ENCODE results near the gene DOCK1.

DOCK1 gene

DNA sequence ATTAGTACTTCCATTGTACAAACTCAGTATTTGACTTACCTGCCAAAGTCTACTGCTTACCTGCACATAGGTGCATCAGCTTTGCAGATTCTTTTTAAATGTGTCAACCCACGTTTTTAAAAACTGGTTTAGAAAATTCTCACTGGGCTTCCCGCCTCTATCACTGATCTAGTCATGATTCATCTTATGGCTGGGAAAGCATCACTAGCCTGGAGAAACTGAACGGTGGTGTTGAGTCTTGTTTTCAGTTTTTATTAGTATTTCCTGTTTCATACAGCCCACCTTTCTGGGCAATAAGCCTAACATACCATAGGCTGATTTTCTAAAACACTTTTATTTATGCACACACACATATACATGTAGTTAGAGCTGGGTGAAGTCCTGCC lies 19.7 kb downstream of the DOCK1 start:
- no peak overlapping the region for H3K4me3 ChIP-seq (ENCODE audit: low read depth, low read length)
- no peaks in the 10 kb centered on the region for H3K27me3 ChIP-seq (ENCODE audit: control insufficient read depth, insufficient read depth, low read length)
- no peak overlapping the region for H3K27ac ChIP-seq (ENCODE audit: low read depth, low read length)
- H3K4me1 ChIP-seq (ENCODE audit: control insufficient read depth, insufficient read depth, low read length): no peaks in the 10 kb centered on the region
- H3K9me3 ChIP-seq (ENCODE audit: control insufficient read depth, insufficient read depth, low read length): no peaks in the 10 kb centered on the region
- H3K36me3 ChIP-seq (ENCODE audit: control insufficient read depth, insufficient read depth, low read length): peaks cover 18% of the 10 kb centered on the region
- no peak overlapping the region for H3K9ac ChIP-seq (ENCODE audit: low read depth, low read length)

GRCh38 chr10:126926568-126926967 lies 21.3 kb downstream of the DOCK1 start:
- Histone ChIP-seq H3K4me3 (ENCODE audit: low read depth, low read length) (no peak overlapping the region), H3K9ac (ENCODE audit: low read depth, low read length) (no peak overlapping the region), H3K4me1 (ENCODE audit: control insufficient read depth, insufficient read depth, low read length) (no peaks in the 10 kb centered on the region), H3K27me3 (ENCODE audit: control insufficient read depth, insufficient read depth, low read length) (no peaks in the 10 kb centered on the region), H3K27ac (ENCODE audit: low read depth, low read length) (no peak overlapping the region), H3K36me3 (ENCODE audit: control insufficient read depth, insufficient read depth, low read length) (peaks cover 18% of the 10 kb centered on the region), H3K9me3 (ENCODE audit: control insufficient read depth, insufficient read depth, low read length) (no peaks in the 10 kb centered on the region)

DNA sequence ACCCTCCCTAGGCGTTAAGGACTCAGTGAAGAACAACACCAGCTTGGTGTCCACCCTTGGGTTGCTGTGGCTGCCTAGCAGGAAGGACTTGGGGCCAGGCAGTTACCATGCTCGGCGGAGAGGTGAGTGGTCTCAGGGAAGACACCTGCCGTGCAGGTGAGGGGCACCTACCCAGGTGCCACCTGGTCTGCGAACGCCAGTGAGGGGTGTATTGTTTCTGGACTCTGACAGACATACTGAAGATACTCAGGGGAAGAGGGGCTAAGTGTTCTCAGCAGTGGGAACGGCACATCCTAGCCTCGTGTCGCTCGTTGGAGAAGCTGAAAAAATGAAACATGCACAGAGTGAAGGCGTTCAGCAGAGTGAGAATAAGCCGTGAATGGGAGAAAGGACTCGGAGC lies 22.6 kb downstream of the DOCK1 start:
- Histone ChIP-seq H3K9me3 (ENCODE audit: control insufficient read depth, insufficient read depth, low read length) (no peaks in the 10 kb centered on the region), H3K27me3 (ENCODE audit: control insufficient read depth, insufficient read depth, low read length) (no peaks in the 10 kb centered on the region), H3K9ac (ENCODE audit: low read depth, low read length) (no peak overlapping the region), H3K27ac (ENCODE audit: low read depth, low read length) (no peak overlapping the region), H3K4me1 (ENCODE audit: control insufficient read depth, insufficient read depth, low read length) (no peaks in the 10 kb centered on the region), H3K4me3 (ENCODE audit: low read depth, low read length) (no peak overlapping the region), H3K36me3 (ENCODE audit: control insufficient read depth, insufficient read depth, low read length) (peaks cover 18% of the 10 kb centered on the region)

DNA sequence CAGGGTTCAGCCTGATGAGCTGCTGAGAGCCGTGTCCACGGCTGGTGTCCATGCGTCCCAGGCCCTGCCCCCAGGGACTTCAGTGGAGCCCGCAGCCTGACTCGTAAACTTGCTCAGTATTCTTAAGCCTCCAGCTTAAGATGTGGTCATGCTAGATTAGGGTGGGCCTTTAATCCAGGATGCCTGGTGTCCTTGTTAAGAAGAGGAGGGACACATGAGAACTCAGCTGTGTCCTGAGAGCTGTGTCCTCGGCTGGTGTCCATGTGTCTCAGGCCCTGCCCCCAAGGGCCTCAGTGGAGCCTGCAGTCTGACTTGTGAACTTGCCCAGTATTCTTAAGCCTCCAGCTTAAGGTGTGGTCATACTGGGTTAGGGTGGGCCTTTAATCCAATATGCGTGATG lies 23.0 kb downstream of the DOCK1 start:
- Histone ChIP-seq H3K4me1 (ENCODE audit: control insufficient read depth, insufficient read depth, low read length) (no peaks in the 10 kb centered on the region), H3K36me3 (ENCODE audit: control insufficient read depth, insufficient read depth, low read length) (peaks cover 18% of the 10 kb centered on the region), H3K27me3 (ENCODE audit: control insufficient read depth, insufficient read depth, low read length) (no peaks in the 10 kb centered on the region), H3K4me3 (ENCODE audit: low read depth, low read length) (no peak overlapping the region), H3K9me3 (ENCODE audit: control insufficient read depth, insufficient read depth, low read length) (no peaks in the 10 kb centered on the region), H3K27ac (ENCODE audit: low read depth, low read length) (no peak overlapping the region), H3K9ac (ENCODE audit: low read depth, low read length) (no peak overlapping the region; the same call in 1 of the 2 replicates)

DNA sequence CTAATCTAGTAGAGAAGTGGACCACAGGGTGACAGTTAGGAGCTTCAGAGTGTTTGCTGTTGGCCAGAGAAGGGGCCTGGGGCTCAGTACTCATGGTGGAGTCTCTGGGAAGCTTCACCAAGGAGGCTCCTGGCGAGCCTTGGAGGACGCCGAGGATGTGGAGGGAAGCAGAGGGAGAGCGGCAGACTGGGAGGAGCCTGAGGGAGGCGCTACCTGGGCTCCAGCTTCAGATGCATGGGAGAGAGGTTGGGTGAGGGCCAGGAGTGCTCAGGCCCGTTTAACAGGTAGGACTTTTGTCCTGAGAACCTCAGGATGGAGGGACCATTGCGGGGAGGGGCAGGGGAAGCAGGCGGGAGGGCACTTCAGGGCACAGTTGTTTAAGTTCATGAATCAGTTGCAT lies 24.2 kb downstream of the DOCK1 start:
- Histone ChIP-seq H3K9me3 (ENCODE audit: control insufficient read depth, insufficient read depth, low read length) (no peaks in the 10 kb centered on the region), H3K4me3 (ENCODE audit: low read depth, low read length) (no peak overlapping the region), H3K9ac (ENCODE audit: low read depth, low read length) (no peak overlapping the region), H3K27me3 (ENCODE audit: control insufficient read depth, insufficient read depth, low read length) (no peaks in the 10 kb centered on the region), H3K36me3 (ENCODE audit: control insufficient read depth, insufficient read depth, low read length) (peaks cover 18% of the 10 kb centered on the region), H3K4me1 (ENCODE audit: control insufficient read depth, insufficient read depth, low read length) (no peaks in the 10 kb centered on the region), H3K27ac (ENCODE audit: low read depth, low read length) (no peak overlapping the region)

- no peak overlapping the region for H3K27ac ChIP-seq (ENCODE audit: low read depth, low read length)
- peaks cover 18% of the 10 kb centered on the region for H3K36me3 ChIP-seq (ENCODE audit: control insufficient read depth, insufficient read depth, low read length)
- H3K9me3 ChIP-seq (ENCODE audit: control insufficient read depth, insufficient read depth, low read length): no peaks in the 10 kb centered on the region
- no peak overlapping the region for H3K9ac ChIP-seq (ENCODE audit: low read depth, low read length)
- H3K27me3 ChIP-seq (ENCODE audit: control insufficient read depth, insufficient read depth, low read length): no peaks in the 10 kb centered on the region
- no peaks in the 10 kb centered on the region for H3K4me1 ChIP-seq (ENCODE audit: control insufficient read depth, insufficient read depth, low read length)
- H3K4me3 ChIP-seq (ENCODE audit: low read depth, low read length): no peak overlapping the region
Measured at GRCh38 chr10:126930131-126930882, 25.1 kb downstream of the DOCK1 start.

DNA sequence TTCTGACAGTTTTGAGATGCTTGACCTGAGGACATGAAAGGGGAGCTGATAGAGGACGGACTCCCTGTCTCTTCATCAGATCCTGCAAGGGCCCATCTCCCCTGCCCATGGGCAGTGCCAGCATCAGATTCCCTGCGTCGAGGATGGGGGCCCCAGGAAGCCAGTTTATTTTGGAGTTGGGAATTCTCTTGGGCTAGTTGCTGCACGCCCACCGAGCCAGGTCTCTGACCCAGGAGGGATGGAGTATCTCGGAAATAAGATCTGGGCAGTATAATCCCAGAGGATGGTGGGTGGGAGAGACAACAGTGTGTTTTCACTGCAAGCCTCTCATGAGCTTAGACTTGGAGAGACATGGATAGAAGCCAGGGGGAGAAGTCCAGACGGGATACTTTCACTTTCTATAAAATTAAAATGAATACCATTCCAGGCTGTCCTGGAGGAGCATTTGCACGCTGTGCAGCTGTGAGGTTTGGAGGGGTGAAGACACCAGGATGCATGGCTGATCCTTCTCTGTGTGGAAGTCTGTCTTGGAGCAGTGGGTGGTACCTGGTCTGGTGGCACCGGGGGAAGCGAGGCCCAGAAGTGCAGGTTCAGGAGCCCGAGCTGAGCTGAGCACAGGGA lies 25.8 kb downstream of the DOCK1 start:
- no peaks in the 10 kb centered on the region for H3K27me3 ChIP-seq (ENCODE audit: control insufficient read depth, insufficient read depth, low read length)
- peaks cover 18% of the 10 kb centered on the region for H3K36me3 ChIP-seq (ENCODE audit: control insufficient read depth, insufficient read depth, low read length)
- H3K27ac ChIP-seq (ENCODE audit: low read depth, low read length): no peak overlapping the region
- no peak overlapping the region for H3K4me3 ChIP-seq (ENCODE audit: low read depth, low read length)
- no peaks in the 10 kb centered on the region for H3K9me3 ChIP-seq (ENCODE audit: control insufficient read depth, insufficient read depth, low read length)
- no peaks in the 10 kb centered on the region for H3K4me1 ChIP-seq (ENCODE audit: control insufficient read depth, insufficient read depth, low read length)
- H3K9ac ChIP-seq (ENCODE audit: low read depth, low read length): no peak overlapping the region

GRCh38 chr10:126931544-126931943 lies 26.3 kb downstream of the DOCK1 start:
- Histone ChIP-seq H3K9me3 (ENCODE audit: control insufficient read depth, insufficient read depth, low read length) (no peaks in the 10 kb centered on the region), H3K36me3 (ENCODE audit: control insufficient read depth, insufficient read depth, low read length) (peaks cover 16% of the 10 kb centered on the region), H3K27me3 (ENCODE audit: control insufficient read depth, insufficient read depth, low read length) (no peaks in the 10 kb centered on the region), H3K9ac (ENCODE audit: low read depth, low read length) (no peak overlapping the region), H3K4me3 (ENCODE audit: low read depth, low read length) (no peak overlapping the region), H3K27ac (ENCODE audit: low read depth, low read length) (no peak overlapping the region), H3K4me1 (ENCODE audit: control insufficient read depth, insufficient read depth, low read length) (no peaks in the 10 kb centered on the region)

GRCh38 chr10:126932516-126932915 lies 27.3 kb downstream of the DOCK1 start:
- Histone ChIP-seq H3K27ac (ENCODE audit: low read depth, low read length) (no peak overlapping the region), H3K4me3 (ENCODE audit: low read depth, low read length) (no peak overlapping the region), H3K9ac (ENCODE audit: low read depth, low read length) (no peak overlapping the region), H3K36me3 (ENCODE audit: control insufficient read depth, insufficient read depth, low read length) (peaks cover 14% of the 10 kb centered on the region), H3K9me3 (ENCODE audit: control insufficient read depth, insufficient read depth, low read length) (no peaks in the 10 kb centered on the region), H3K27me3 (ENCODE audit: control insufficient read depth, insufficient read depth, low read length) (no peaks in the 10 kb centered on the region), H3K4me1 (ENCODE audit: control insufficient read depth, insufficient read depth, low read length) (no peaks in the 10 kb centered on the region)

DNA sequence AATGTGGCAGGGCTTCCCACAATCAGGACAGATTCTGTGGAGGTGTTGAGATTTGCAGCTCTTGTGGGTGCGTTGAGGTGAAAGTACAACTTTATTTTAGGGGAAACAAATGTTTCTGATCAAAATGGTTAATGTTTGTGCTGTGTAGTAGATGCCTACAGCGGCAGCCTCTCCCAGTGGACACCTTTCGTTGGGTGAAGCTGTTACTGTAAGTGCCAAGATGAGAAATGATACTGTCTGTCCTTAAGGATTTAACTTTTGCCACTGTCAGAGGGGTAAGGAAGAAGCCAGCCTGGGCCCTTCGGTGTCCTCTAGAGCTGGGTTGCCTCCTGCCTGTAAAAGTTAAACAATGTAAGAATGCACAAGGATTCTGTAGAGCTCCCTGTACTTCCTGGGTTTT lies 27.9 kb downstream of the DOCK1 start:
- H3K27ac ChIP-seq (ENCODE audit: low read depth, low read length): no peak overlapping the region
- no peaks in the 10 kb centered on the region for H3K9me3 ChIP-seq (ENCODE audit: control insufficient read depth, insufficient read depth, low read length)
- H3K9ac ChIP-seq (ENCODE audit: low read depth, low read length): no peak overlapping the region
- H3K36me3 ChIP-seq (ENCODE audit: control insufficient read depth, insufficient read depth, low read length): peaks cover 8% of the 10 kb centered on the region
- H3K4me3 ChIP-seq (ENCODE audit: low read depth, low read length): no peak overlapping the region
- no peaks in the 10 kb centered on the region for H3K4me1 ChIP-seq (ENCODE audit: control insufficient read depth, insufficient read depth, low read length)
- no peaks in the 10 kb centered on the region for H3K27me3 ChIP-seq (ENCODE audit: control insufficient read depth, insufficient read depth, low read length)

DNA sequence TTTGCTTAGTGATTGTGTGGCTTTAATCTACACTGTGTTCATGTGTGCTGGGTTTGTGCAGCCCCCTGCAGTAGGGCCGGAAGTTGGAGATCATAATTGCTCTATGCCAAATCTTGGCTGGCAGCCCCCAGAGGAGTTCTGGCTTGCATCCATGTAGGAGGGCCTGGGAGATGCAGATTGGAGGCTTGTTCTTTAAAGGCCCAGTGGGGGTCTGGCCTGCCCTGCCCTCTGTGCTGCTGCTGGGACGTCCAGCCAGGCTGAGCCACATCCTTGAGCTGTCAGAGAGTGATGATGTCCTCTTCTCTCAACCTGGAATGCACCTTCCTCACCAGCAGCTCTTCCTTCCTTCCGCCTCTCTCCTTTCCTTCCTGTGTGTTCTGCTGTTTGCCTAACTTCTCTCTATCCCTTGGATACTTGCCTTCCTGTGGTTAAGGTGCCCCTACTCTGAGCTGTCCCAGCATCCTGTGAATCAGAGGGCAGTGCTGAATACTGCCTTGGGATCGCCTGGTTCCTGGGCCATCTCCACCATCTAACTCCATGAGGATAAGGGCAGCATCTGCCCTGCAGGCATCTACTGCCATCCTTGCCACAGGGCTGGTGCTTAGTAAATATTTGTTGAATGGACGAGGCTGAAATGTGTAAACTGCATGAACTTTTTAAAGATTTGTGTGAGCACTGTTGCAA lies 30.2 kb downstream of the DOCK1 start:
- Histone ChIP-seq H3K27ac (ENCODE audit: low read depth, low read length) (no peak overlapping the region), H3K9me3 (ENCODE audit: control insufficient read depth, insufficient read depth, low read length) (no peaks in the 10 kb centered on the region), H3K9ac (ENCODE audit: low read depth, low read length) (no peak overlapping the region), H3K4me1 (ENCODE audit: control insufficient read depth, insufficient read depth, low read length) (no peaks in the 10 kb centered on the region), H3K27me3 (ENCODE audit: control insufficient read depth, insufficient read depth, low read length) (no peaks in the 10 kb centered on the region), H3K36me3 (ENCODE audit: control insufficient read depth, insufficient read depth, low read length) (no peaks in the 10 kb centered on the region), H3K4me3 (ENCODE audit: low read depth, low read length) (no peak overlapping the region)

All from HUES48 (cell line).